Fibroblast of villous mesenchyme (primary cell): ENCODE measurements around the gene NAA10. TPM values are rescaled to one million over a fixed set of nuclear protein-coding genes. Genes with fewer than 3 reads are reported as not detected.

ENCODE experiments used
- DNase-seq: peaks from one replicate; pipeline ENCODE4 v3.0.0-alpha.2; 2010; ENCODE audit warnings: low read depth
- H3K4me3 ChIP-seq: 2 replicates; pipeline ENCODE4 v1.5.1; 2011; ENCODE audit warnings: low read depth, mild to moderate bottlenecking, low read length
- total RNA-seq: library from RNA; depleted of rRNA; stranded (reverse); fragments of >200 nt; gene quantifications from 2 replicates; pipeline ENCODE4 v1.2.3, GENCODE V29; 2012
- TF ChIP-seq, protein P1 (sequence below): IDR thresholded peaks from 2 replicates; pipeline ENCODE4 v1.5.1; 2012; ENCODE audit warnings: low read depth, mild to moderate bottlenecking, low read length; ENCODE audit not compliant: insufficient read depth

The NAA10 gene
- total RNA-seq, 1 donor = 62.2 TPM

DNA sequence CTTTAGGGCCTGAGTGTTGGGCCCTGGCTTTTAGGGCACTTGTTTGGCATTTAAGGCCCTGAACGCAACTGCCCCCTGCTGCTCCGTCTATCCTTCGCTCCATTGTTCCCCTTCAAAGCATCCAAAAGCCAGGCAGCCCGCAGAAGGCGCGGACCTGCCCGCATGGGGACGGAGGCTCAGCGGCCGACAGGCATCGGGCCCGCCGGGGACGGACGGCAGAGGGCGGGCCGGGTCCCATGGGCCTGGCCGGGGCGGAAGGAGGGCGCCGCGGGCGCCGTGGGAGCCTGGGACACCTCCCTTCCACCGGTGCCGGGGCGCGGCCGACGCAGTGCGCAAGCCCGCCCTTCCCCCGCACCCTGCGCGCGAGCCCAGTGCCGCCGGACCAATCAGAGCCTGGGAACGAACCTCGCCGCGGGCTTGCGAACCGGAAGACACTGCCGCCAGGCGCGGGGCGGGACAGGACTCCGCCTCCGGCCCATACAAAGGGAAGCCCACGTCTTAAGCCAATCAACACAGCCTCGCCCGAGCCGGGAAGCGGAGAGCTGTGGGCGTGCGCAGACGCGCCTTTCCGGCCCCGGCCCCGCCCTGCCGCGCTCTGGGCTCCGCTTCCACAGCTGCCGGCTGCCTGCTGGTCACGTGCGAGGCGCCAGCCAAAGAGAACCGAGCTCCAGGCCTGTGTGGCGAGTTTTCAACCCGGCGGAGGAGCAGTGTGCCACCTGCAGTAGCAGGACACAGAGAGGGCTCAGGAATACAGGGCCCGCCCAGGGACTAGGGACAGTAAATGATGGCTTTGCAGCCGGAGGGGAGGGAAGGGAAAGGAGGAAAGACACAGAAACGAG lies 6.7 kb downstream of the NAA10 start:
- DNase-seq = peak; percentile 98
- peak overlapping the region; percentile 66 for H3K4me3 ChIP-seq
- TF ChIP-seq, protein P1, sequence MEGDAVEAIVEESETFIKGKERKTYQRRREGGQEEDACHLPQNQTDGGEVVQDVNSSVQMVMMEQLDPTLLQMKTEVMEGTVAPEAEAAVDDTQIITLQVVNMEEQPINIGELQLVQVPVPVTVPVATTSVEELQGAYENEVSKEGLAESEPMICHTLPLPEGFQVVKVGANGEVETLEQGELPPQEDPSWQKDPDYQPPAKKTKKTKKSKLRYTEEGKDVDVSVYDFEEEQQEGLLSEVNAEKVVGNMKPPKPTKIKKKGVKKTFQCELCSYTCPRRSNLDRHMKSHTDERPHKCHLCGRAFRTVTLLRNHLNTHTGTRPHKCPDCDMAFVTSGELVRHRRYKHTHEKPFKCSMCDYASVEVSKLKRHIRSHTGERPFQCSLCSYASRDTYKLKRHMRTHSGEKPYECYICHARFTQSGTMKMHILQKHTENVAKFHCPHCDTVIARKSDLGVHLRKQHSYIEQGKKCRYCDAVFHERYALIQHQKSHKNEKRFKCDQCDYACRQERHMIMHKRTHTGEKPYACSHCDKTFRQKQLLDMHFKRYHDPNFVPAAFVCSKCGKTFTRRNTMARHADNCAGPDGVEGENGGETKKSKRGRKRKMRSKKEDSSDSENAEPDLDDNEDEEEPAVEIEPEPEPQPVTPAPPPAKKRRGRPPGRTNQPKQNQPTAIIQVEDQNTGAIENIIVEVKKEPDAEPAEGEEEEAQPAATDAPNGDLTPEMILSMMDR = no peak

DNA sequence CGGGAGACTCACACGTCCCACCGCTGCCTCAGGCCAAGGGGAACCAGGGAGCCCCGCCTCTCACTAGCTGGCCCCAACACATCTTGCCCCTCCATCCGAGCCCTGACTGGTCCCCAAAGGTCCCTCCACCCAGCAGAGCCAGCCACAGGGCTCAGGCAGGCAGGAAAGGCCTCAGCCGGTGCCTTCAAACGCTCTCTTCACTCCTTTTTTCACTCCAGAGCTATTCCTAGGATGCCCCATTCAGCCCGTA lies 7.2 kb downstream of the NAA10 start:
- no peak for DNase-seq
- H3K4me3 ChIP-seq = peak overlapping the region; percentile 66
- TF ChIP-seq, protein P1 = no peak

DNA sequence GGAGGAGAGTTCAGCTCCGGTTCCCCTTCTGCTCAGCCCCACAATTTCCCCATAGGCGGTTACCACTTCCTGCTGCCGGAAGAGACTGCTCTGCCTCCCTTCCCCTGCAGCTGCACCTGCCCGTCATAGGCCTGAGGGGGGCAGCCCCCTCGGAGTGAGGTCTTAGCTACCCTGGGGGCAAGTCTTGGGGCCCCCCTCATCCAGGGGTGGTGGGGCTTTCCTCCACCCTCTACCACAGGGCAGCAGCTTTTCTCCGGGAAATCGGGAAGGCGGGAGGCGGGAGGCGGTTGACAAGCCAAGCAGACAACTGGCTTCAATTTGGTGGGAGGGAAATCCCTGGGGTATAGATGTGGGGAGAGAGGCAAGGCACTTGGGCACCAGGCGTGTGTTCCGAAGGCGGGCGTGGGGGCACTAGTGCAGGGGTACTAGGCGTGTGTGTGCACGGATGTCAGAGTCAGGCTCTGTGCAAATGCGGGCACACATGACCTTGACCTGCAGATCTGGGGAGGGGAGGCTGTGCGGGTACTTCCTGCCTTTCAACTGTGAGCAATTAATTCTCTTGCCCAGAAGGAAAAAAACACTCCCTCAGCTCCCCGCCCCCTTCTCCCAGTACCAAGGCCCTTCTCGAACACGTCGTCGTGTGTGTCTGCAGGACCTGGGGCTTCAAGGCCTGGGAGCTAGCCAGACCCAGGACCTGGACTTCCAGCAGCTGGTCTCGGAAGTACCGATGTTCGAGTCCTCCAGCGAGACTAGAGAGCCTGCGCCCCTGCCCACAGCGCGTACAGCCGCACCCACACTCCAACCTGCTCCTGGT lies 7.8 kb downstream of the NAA10 start:
- TF ChIP-seq, protein P1 = no peak
- peak; percentile 38 for DNase-seq
- H3K4me3 ChIP-seq = peak overlapping the region; percentile 66

DNA sequence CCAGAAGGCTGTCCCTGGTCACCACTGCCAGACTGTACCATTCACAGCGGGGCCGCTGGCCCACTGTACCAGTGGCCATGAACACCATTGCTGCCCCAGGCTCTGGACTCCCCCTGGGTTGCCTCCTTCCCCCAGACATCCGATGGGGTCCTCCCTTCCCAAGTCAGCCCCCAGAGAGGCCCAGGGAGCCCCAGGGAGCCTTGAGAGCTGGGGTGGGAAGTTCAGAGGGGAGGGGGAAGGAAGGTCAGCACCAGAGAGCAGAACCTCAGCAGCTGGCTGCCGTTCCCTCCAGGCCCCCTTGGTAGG lies 8.3 kb downstream of the NAA10 start:
- H3K4me3 ChIP-seq = no peak overlapping the region
- no peak for DNase-seq
- TF ChIP-seq, protein P1 = no peak

DNA sequence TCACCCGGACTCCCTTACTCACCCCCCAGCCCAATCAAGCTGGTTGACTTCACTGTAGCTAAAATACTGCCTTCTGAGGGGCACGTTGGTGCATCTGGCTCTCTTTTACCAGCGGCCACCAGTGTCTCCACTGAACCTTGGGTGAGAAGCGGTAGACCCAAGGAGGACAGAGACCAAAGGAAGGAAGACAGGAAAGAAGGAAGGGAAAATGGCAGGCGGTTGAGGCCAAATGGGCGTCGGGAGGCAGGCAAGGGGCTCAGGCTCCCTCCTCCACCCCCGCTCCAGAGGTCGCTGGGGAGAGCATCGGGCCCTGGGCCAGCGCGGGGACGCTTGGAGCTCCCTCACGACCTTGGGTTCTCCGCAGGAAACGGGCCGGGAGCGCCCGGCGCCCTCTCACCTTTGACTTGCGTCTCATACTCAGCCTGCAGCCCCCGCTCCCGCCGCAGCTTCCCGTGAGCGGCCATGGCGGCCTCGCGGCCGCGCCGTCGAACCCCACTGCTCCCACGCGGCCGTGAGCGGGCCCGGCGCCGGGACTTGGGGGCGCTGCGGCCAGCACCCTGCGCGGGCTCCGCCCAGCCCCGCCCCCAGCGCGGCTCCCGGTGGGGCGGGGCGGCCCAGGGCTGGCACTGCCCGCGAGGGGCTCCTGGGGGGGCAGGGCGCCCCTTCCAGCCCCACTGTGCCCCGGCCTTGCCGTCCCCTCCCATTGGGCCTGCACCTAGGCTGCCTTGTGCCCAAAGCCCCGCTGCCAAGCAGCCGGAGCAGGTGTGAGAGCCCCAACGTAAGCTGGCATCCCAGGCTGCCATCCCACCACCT lies 8.9 kb downstream of the NAA10 start, which contains the start of gene ARHGAP4:
TSS of gene ARHGAP4 (minus strand) at position 526 of the 813 bp plus-strand sequence. CDS start at position 464, 62 bp downstream.
- H3K4me3 ChIP-seq = peak within 1 kb of the TSS; percentile 66
- TF ChIP-seq, protein P1 = no peak
- no peak for DNase-seq

DNA sequence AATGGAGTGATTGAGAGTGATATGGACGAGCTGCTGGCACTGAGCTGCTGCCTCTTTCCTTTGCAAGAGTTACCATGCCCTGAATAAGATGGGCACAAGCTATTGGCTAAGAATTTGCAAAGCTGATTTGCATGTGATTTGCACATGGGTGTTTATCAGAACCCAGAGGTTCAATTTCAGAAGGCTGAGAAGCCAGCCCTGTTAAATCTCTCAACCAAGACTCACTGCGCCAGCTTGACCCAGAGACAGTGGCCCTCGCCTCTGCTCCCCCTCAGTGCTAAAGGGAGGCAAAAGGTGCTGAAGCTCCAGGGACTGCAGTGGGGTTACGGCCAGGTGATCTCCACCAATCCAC lies 9.5 kb downstream of the NAA10 start:
- no peak for DNase-seq
- H3K4me3 ChIP-seq = no peak overlapping the region
- TF ChIP-seq, protein P1 = no peak
